HepG2 (cell line): Measurements from ENCODE around the gene CDKN3. TPM values are rescaled to one million over a fixed set of nuclear protein-coding genes. Genes with fewer than 3 reads are reported as not detected.

Experiments
- DMTF1 ChIP-seq: sonication (generic); formaldehyde crosslinking; IDR thresholded peaks from 2 replicates; pipeline ENCODE4 v1.4.0; 2020; ENCODE audit warnings: mild to moderate bottlenecking, missing genetic modification reagents
- KDM4B ChIP-seq: sonication (generic); formaldehyde crosslinking; IDR thresholded peaks from 2 replicates; pipeline ENCODE4 v1.4.0; 2020; ENCODE audit warnings: missing genetic modification reagents
- MATR3 ChIP-seq: sonication (generic); formaldehyde crosslinking; IDR thresholded peaks from 2 replicates; pipeline ENCODE4 v1.4.0; 2020; ENCODE audit warnings: missing genetic modification reagents
- MIXL1 ChIP-seq: IDR thresholded peaks from 2 replicates; pipeline ENCODE4 v1.6.1; 2016
- SKIL ChIP-seq: sonication (generic); formaldehyde crosslinking; IDR thresholded peaks from 2 replicates; pipeline ENCODE4 v1.8.0; 2022; ENCODE audit warnings: missing genetic modification reagents, mild to moderate bottlenecking, moderate library complexity, borderline replicate concordance
- SOX13 ChIP-seq, 3 experiments: fragments of 450-650 bp in 1 of 3; sonication (generic) in 1 of 3; formaldehyde crosslinking in 1 of 3; IDR thresholded peaks in 2 of 3; conservative IDR thresholded peaks in 1 of 3; 2 replicates each; pipeline versions ENCODE4 v1.5.0 to v1.6.1; 2016 to 2020; ENCODE audit warnings: antibody characterized with exemption in 1 of 3, mild to moderate bottlenecking in 1 of 3, missing compliant biosample characterization in 1 of 3, missing genetic modification reagents in 1 of 3, moderate library complexity in 1 of 3
- TRAFD1 ChIP-seq: sonication (generic); formaldehyde crosslinking; IDR thresholded peaks from 2 replicates; pipeline ENCODE4 v1.5.1; 2020; ENCODE audit warnings: missing genetic modification reagents, mild to moderate bottlenecking, borderline replicate concordance
- ZBTB49 ChIP-seq: sonication (generic); formaldehyde crosslinking; IDR thresholded peaks from 2 replicates; pipeline ENCODE4 v1.4.0; 2020; ENCODE audit warnings: missing genetic modification reagents, borderline replicate concordance
- ZEB1 ChIP-seq: IDR thresholded peaks from 2 replicates; pipeline ENCODE4 v1.6.1; 2012; ENCODE audit warnings: mild to moderate bottlenecking, low read depth, inconsistent platforms; ENCODE audit not compliant: insufficient replicate concordance
- ZNF160 ChIP-seq: sonication (generic); formaldehyde crosslinking; IDR thresholded peaks from 2 replicates; pipeline ENCODE4 v1.8.0; 2022; ENCODE audit warnings: mild to moderate bottlenecking, inconsistent platforms, missing genetic modification reagents
- ZNF18 ChIP-seq: sonication (generic); formaldehyde crosslinking; IDR thresholded peaks from 2 replicates; pipeline ENCODE4 v1.8.0; 2022; ENCODE audit warnings: mild to moderate bottlenecking, missing genetic modification reagents; ENCODE audit not compliant: insufficient replicate concordance
- ZNF430 ChIP-seq: sonication (generic); formaldehyde crosslinking; IDR thresholded peaks from 2 replicates; pipeline ENCODE4 v1.9.0; 2021; ENCODE audit warnings: mild to moderate bottlenecking, missing genetic modification reagents
- ZNF597 ChIP-seq: sonication (generic); formaldehyde crosslinking; IDR thresholded peaks from 2 replicates; pipeline ENCODE4 v1.5.0; 2020; ENCODE audit warnings: missing genetic modification reagents
- ZNF691 ChIP-seq: sonication (generic); formaldehyde crosslinking; IDR thresholded peaks from 2 replicates; pipeline ENCODE4 v1.4.0; 2020; ENCODE audit warnings: missing genetic modification reagents, low read depth, mild to moderate bottlenecking, borderline replicate concordance
- ZSCAN12 ChIP-seq: sonication (generic); formaldehyde crosslinking; IDR thresholded peaks from 2 replicates; pipeline ENCODE4 v1.9.0; 2021; ENCODE audit warnings: mild to moderate bottlenecking, missing genetic modification reagents
- polyA plus RNA-seq, 8 experiments: library from polyadenylated mRNA; depleted of rRNA in 3 of 8; stranded (reverse) in 7 of 8; unstranded in 1 of 8; fragments of >200 nt; fragmentation: Illumina TruSeq in 4 of 8; extraction: Trizol in 4 of 8; gene quantifications; 2 replicates each; pipeline versions ENCODE4 v1.2.1 to v1.2.3, GENCODE V29; 2011 to 2016; ENCODE audit warnings: low read depth in 4 of 8, missing spikeins in 1 of 8, mixed read lengths in 1 of 8; ENCODE audit not compliant: insufficient read depth in 1 of 8
- total RNA-seq, 5 experiments: library from RNA; depleted of rRNA; stranded (reverse); fragments of >200 nt; fragmentation: Illumina TruSeq; extraction: Trizol; gene quantifications; 2 replicates each; pipeline ENCODE4 v1.2.3, GENCODE V29; 2016; ENCODE audit warnings: low read depth in 1 of 5

Gene CDKN3
- total and polyA plus RNA-seq, 2 of the 13 experiments (the other 11 are each of a cell fraction or from before 2014, with no cell fraction given), result 63.0 to 88.9 TPM

- no peak for TF ChIP-seq DMTF1
- peak; percentile 65 for TF ChIP-seq ZNF18
- peak; percentile 97 for TF ChIP-seq SKIL (CRISPR knock-in tag)
- peak; percentile 89 for TF ChIP-seq KDM4B (CRISPR knock-in tag)
- no peak for TF ChIP-seq ZEB1
- peak; percentile 68; the same call in 1 of the 2 replicates for TF ChIP-seq ZNF430 (CRISPR knock-in tag)
- TF ChIP-seq TRAFD1, result no peak
- no peak; the same call in 1 of the 2 replicates for TF ChIP-seq ZBTB49
- no peak for TF ChIP-seq ZNF597 (CRISPR knock-in tag)
- no peak for TF ChIP-seq MATR3
- 0 out of 2 replicates have a peak, but pooled peaks have one; percentile 48 for TF ChIP-seq ZSCAN12 (CRISPR knock-in tag)
- TF ChIP-seq ZNF691 (CRISPR knock-in tag), result 0 out of 2 replicates have a peak, but pooled peaks have one; percentile 29
- no peak for TF ChIP-seq ZNF160
- peak; percentile 93 for TF ChIP-seq MIXL1
- TF ChIP-seq SOX13 (IDR thresholded peaks at IDR 0.05), result peak; percentile 89
- peak in 1 of 2 experiments; percentile 98; a peak in 2 of 4 replicates for TF ChIP-seq SOX13 (CRISPR knock-in tag; conservative IDR thresholded peaks at IDR 0.05 in 1 of 2, IDR thresholded peaks at IDR 0.05 in 1 of 2)
These were observed 42.7 kb upstream of the CDKN3 start (continued) for GRCh38 chr14:54354096-54354495.
